ENCODE measurements around the gene LTO1.

LTO1 gene

DNA sequence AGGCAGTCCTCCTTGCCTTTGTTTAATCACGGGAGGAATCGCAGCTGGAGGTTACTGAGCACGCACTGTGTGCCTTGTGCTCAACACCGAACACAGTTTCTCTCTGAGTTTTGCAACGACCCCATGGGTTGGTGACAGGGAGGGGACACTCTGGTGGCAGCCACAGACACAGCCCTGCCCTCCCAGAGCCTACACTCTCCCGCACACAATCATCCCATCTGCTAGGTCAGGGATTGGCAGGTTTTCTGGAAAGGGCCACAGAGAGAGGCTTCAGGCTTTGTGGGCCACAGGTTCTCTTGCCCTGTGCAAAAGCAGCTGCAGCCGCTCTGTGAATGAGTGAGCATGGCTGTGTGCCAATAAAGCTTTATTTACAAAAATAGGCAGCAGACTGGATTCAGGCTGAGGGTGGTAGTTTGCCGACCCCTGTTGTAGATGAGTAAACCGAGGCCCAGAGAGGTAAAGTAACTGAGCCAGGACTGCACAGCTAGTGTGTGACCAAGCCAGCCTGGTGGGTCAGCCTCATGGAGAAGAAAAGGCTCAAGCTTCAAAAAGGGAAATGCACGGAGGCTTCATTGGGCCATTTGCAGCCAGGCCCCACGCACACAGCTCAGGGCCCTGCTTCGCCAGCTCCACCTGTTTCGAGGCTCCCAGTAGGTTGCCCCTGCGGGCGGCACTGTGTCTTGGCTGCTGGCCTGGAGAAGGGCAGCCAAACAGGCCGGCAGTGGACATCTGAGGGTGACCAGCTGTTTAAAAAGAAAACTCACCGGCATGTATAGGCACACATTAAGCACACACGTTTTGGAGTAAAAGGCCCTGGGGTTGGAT, 16.3 kb downstream of the LTO1 start:
- Histone ChIP-seq H3K4me3 (replicated peaks; ENCODE audit: insufficient read depth, low read length) (no peak overlapping the region), H3K27ac (replicated peaks) (no peak overlapping the region), H3K27me3 (ENCODE audit: insufficient read depth, poor library complexity, severe bottlenecking) (no peaks in the 10 kb centered on the region)
- no peak for DNase-seq (ENCODE audit: low read depth in 1 of 2, low spot score in 1 of 2)
- TF ChIP-seq SPI1 (IDR thresholded peaks at IDR 0.05; ENCODE audit: borderline replicate concordance, low read depth) (no peak), REST (IDR thresholded peaks at IDR 0.05; ENCODE audit: insufficient replicate concordance, low read depth) (no peak), GABPA (IDR thresholded peaks at IDR 0.05; ENCODE audit: low read depth) (no peak), POLR2AphosphoS5 (IDR thresholded peaks at IDR 0.05; ENCODE audit: low read depth) (no peak)
- TF ChIP-seq, protein P1, sequence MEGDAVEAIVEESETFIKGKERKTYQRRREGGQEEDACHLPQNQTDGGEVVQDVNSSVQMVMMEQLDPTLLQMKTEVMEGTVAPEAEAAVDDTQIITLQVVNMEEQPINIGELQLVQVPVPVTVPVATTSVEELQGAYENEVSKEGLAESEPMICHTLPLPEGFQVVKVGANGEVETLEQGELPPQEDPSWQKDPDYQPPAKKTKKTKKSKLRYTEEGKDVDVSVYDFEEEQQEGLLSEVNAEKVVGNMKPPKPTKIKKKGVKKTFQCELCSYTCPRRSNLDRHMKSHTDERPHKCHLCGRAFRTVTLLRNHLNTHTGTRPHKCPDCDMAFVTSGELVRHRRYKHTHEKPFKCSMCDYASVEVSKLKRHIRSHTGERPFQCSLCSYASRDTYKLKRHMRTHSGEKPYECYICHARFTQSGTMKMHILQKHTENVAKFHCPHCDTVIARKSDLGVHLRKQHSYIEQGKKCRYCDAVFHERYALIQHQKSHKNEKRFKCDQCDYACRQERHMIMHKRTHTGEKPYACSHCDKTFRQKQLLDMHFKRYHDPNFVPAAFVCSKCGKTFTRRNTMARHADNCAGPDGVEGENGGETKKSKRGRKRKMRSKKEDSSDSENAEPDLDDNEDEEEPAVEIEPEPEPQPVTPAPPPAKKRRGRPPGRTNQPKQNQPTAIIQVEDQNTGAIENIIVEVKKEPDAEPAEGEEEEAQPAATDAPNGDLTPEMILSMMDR (IDR thresholded peaks at IDR 0.05; ENCODE audit: insufficient read depth, low read length) = no peak

- no peak overlapping the region for H3K4me3 ChIP-seq (replicated peaks; ENCODE audit: insufficient read depth, low read length)
- H3K27ac ChIP-seq (replicated peaks) = no peak overlapping the region
- no peak for DNase-seq (ENCODE audit: low read depth in 1 of 2, low spot score in 1 of 2)
- TF ChIP-seq POLR2AphosphoS5 (IDR thresholded peaks at IDR 0.05; ENCODE audit: low read depth) (no peak), GABPA (IDR thresholded peaks at IDR 0.05; ENCODE audit: low read depth) (no peak), REST (IDR thresholded peaks at IDR 0.05; ENCODE audit: insufficient replicate concordance, low read depth) (no peak), SPI1 (IDR thresholded peaks at IDR 0.05; ENCODE audit: borderline replicate concordance, low read depth) (no peak)
- TF ChIP-seq, protein P1 (IDR thresholded peaks at IDR 0.05; ENCODE audit: insufficient read depth, low read length) = no peak
- no peaks in the 10 kb centered on the region for H3K27me3 ChIP-seq (ENCODE audit: insufficient read depth, poor library complexity, severe bottlenecking)
Measured at GRCh38 chr11:69657911-69658625, 17.1 kb downstream of the LTO1 start.

DNA sequence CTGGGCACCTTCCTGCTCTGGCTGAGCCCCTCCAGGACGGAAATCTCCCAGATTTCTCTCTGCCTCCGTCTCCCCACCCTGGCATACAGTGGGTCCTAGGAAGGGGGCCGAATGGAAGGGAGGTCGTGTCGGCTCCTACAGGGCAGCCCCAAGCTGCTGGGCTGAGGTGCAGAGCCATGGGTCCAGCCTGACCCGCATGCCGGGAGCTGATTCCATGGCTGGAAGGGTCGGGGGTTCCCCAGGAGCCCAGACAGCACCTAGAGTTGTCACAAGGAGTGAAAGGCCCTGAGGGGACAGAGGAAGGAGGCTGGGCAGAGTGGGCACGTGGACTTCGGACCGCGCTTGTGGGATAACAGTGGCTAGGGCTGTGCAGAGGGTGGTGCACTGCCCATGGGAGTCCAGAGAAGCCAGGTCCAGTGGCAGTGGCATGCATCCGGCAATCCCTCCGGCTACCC, 17.7 kb downstream of the LTO1 start:
- H3K27ac ChIP-seq (replicated peaks) = no peak overlapping the region
- TF ChIP-seq, protein P1 (IDR thresholded peaks at IDR 0.05; ENCODE audit: insufficient read depth, low read length) = no peak
- no peak for TF ChIP-seq SPI1 (IDR thresholded peaks at IDR 0.05; ENCODE audit: borderline replicate concordance, low read depth)
- no peak for TF ChIP-seq POLR2AphosphoS5 (IDR thresholded peaks at IDR 0.05; ENCODE audit: low read depth)
- TF ChIP-seq REST (IDR thresholded peaks at IDR 0.05; ENCODE audit: insufficient replicate concordance, low read depth) = no peak
- TF ChIP-seq GABPA (IDR thresholded peaks at IDR 0.05; ENCODE audit: low read depth) = no peak
- H3K27me3 ChIP-seq (ENCODE audit: insufficient read depth, poor library complexity, severe bottlenecking) = no peaks in the 10 kb centered on the region
- no peak for DNase-seq (ENCODE audit: low read depth in 1 of 2, low spot score in 1 of 2)
- H3K4me3 ChIP-seq (replicated peaks; ENCODE audit: insufficient read depth, low read length) = no peak overlapping the region

Measured in HL-60 (cell line).